HG03025 (cell line): ENCODE results near the gene NDUFS4.
"Not testable (repeated sequence)": the region's sequence is repeated elsewhere in the genome, so short reads cannot be mapped to it uniquely, and the experiment has no call there.

Experiments
- ATAC-seq: cut with Tn5 transposase; IDR thresholded peaks from one replicate; pipeline ENCODE4 v1.9.1; 2021; ENCODE audit warnings: mild to moderate bottlenecking, moderate library complexity; ENCODE audit not compliant: unreplicated experiment, low FRiP score

The NDUFS4 gene

GRCh38 chr5:53571403-53571802 is 11.0 kb downstream of the NDUFS4 start:
- no peak for ATAC-seq

DNA sequence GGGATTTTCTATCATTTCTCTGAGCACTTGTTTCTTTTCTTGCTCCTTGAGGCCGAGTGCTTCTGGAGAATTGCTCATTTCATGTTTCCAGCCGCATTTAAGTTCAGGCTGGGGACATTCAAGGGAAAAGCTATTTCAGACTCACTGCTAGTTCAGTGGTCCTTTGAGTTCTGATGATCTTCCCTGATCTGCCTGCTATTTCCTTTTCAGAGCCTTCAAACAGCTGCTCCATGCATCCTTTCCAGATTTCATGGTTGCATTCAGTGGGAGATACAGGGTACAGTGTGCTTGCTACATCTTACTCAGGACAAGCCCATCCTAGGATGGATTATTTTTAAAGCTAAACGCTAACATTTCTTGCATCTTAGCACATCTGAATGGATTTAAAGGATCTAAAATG is 14.7 kb downstream of the NDUFS4 start:
- ATAC-seq = no peak

DNA sequence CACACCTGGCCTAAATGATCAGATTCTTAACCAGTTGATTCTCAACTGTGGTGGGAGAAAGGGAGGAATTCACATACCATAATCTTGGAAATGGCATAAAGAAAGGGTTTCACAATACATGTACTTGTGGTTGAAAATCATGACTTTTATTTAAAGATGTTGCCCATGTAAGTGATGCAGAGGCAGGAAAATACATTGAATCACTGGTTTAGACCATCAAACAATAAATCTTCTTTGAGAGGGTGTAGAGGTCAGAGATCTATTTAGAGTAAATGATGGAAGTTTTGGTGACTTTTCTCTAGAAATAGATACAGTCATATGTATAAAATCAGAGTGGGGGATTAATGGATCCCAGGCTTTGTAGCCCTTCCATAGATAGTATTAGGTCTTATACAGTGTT is 15.4 kb downstream of the NDUFS4 start:
- ATAC-seq = no peak

- no peak for ATAC-seq
Observed at GRCh38 chr5:53576674-53577073, 16.2 kb downstream of the NDUFS4 start.

DNA sequence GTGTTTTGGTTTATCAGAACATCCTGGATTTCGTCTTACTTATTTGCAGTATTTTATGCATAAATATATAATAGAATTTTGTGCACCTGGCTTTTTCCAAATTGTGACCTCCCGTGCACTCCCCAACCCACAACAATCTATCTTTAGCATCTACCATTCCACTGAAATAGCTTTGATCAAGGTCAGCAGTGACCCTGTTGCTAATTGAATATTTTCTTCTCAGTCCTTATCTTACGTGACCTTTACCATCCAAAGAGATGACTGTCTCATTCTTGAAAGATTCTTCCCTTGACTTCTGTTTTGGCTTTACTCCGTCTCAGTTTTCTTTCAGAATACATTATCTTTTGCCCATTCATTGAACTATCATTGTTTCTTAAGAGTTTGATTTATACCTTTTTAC is 18.4 kb downstream of the NDUFS4 start:
- no peak for ATAC-seq

DNA sequence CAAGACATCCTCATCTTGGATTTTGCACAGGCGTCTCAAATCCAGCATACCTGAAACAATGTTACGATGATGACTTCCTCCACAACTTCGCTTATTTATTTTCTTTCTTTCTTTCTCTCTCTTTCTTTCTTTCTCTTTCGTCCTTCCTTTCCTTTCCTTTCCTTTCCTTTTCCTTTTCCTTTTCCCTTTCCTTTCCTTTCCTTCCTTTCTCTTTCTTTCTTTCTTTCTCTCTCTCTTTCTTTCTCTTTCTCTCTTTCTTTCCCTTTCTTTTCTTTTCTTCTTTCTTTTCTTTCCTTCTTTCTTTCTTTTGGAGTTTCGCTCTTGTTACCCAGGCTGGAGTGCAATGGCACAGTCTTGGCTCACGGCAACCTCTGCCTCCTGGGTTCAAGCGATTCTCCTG is 20.1 kb downstream of the NDUFS4 start:
- ATAC-seq = no peak

- no peak for ATAC-seq
Observed at GRCh38 chr5:53582225-53582624, 21.8 kb downstream of the NDUFS4 start.

DNA sequence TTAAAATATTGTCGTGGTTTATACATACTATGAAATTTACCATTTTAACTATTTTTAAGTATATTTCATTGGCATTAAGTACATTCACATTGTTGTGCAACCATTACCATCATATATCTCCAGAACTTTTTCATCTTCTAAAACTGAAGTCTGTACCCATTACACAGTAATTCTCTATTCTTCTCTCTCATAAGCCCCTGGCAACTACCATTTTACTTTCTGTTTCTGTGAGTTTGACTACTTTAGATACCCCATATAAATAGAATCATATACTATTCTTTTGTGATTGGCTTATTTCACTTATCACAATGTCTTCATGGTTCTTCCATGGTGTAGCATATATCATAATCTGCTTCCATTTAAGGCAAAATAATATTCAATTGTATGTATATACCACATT is 30.3 kb downstream of the NDUFS4 start:
- ATAC-seq = no peak

DNA sequence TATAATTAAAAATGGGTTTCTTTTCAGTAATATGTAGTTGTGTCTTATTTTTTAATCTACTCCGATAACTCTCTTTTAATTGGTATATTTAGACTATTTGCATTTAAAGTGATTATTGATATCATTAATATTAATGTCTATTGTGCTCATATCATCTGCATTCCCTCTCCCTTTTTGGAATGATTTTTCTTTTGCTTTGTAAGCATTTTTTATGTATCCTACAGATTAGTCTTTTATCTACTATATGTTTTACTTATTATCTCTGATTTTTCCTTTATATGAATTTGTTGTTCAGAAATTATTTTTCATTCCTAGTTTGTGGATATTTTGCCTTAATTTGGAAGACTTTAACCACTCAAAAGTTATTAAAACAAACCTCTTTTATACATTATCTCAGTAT is 34.0 kb downstream of the NDUFS4 start:
- no peak for ATAC-seq

DNA sequence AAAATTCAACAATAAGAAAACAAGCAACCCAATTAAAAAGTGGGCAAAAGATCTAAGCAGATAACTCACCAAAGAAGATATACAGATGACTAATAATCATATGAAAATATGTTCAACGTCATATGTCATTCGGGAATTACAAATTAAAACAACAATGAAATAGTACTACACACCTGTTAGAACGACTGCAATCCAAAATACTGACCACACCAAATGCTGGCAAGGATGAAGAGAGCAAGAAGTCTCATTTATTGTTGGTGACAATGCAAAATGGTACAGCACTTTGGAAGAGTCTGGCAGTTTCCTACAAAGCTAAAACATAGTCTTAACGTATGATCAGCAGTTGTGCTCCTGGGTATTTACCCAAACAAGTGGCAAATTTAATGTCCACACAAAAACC is 37.5 kb downstream of the NDUFS4 start:
- ATAC-seq = no peak

- no peak for ATAC-seq
Observed at GRCh38 chr5:53601570-53601969, 41.1 kb downstream of the NDUFS4 start.

DNA sequence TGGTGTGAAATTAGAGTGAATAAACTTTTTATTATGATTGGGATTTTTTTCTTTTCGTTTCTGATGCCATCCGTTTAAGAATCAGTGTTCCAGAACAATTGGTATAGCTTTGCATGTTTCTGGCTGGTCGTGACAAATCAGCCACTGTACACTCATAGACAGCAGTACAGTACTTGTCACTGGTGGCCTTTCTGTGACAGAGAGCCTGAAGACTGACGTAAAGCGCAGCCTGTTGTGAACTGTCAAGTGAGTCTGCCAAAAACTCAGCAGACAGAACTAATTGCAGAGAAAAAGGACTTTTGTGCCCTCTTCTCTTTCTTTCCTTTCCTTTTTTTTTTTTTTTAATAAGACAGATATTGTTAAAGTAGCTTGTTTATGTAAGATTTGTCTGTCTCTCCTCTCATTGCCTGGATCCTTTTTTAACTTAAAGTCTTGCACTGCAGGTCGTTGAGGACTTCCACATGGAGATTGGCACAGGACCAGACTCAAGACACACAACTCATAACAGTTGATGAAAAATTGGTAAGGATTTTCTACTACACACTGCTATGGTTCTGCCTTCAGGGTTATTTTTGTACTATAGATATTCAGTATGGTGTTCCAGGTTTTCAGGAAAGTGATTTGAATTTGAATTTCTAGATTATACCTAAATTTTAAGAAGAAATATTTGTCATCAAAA is 42.7 kb downstream of the NDUFS4 start:
- no peak for ATAC-seq

DNA sequence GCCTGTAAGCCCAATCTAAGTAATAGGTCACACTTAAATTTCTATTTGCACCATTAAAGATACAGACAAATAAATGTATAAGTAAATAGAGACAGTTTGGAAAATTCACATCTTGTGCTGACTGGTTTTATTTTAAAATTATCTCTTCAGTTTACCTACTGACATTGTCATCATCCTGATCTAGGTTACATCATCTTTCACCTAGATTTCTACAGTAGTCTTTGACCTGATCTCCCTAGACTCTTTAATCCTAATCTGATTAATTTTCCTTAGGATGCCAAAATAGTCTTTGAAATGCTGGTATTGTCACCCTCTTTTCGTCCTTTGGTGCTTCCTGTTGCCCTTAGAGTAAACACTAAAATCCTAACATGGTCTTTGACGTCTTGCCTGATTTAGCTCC is 43.9 kb downstream of the NDUFS4 start:
- no peak for ATAC-seq

DNA sequence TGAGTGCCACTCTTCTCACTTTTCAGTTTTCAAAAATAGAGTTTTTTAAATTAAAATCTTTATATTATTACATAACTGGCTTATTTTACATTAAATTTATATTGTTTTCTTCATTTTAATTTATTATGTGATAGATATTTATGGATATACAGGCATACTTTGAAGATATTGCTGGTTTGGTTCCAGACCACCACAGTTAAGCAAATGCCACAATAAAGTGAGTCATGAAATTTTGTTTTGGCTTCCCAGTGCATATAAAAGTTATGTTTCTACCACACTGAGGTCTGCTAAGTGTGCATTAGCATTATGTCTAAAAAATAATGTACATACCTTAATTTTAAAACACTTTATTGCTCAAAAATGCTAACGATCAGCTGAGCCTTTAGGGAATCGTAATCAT is 47.4 kb downstream of the NDUFS4 start:
- ATAC-seq = no peak

- ATAC-seq = not testable (repeated sequence)
Observed at GRCh38 chr5:53608897-53609296, 48.5 kb downstream of the NDUFS4 start.

DNA sequence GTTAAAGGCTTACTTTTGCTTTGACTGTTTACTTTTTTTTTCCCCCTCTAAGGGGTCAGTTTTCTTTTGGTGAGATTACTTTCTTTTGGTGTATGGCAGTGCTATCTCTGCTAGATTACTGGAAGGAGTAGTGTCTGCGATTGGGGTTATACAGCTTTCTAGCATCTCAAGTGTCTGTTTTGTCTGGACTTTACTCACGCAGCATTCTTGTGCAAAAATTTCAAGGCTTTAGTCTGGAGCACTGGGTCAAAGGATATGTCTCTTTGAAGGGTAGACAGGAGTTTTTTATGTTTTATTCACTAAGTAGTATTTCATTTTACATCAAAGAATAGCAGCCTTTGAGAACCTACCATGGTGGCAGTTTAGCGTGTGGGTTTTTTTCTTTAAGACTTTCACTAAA is 52.6 kb downstream of the NDUFS4 start:
- no peak for ATAC-seq

- ATAC-seq = no peak
Observed at GRCh38 chr5:53613536-53613935, 53.1 kb downstream of the NDUFS4 start.

DNA sequence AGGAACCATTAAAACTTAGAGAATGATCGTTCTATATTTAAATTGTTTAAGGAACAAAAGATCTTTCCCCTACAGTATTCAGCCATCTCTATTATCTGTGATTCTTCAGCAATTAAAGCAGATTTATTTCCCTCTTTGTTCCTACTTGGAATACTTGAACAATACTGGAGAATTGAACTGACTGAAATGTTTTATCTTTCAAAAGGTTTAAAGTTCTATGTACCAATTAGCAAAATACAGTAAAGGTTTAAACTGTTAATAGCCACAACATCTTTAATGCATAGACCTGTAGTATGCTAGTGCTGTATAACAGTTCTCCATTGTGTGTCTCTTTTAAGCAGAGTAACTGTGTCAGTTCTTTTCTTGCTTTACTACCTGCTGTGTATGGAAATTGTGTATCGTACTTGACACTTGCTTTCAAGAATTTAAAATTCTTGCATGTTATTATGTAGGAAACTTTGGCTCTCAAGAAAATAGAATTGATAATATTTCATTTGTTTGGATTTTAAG is 54.0 kb downstream of the NDUFS4 start:
- ATAC-seq = no peak

DNA sequence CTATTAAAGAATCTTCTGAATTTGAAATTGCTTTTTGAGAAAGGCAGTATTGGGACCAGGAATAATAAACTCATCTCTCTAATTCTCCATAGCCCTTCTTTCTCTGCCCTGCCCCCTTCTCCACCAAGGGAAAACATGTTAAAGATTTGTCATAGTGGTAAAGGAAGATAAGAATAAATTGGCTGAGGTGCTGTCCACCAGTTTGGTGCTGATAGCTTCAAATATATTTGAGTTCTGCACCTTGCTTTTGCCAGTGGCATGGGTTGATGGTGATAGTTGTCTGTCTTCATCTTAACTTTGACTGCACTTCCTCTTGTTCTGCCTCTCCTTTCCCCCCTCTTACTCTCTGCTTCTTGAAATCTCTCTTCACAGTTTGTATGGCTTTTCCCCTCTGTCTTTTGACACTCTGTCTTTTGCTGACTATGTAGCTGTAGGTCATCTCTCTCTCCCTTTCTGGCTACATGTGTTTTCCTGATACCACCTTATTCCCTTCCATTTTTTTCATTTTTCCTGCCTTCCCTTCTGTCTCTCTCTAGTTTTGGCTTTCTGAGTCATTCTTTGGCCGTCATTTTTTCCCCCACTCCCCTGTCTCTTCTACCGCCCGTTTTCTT is 56.6 kb downstream of the NDUFS4 start:
- ATAC-seq = no peak

GRCh38 chr5:53631251-53631650 is 70.8 kb downstream of the NDUFS4 start:
- no peak for ATAC-seq

DNA sequence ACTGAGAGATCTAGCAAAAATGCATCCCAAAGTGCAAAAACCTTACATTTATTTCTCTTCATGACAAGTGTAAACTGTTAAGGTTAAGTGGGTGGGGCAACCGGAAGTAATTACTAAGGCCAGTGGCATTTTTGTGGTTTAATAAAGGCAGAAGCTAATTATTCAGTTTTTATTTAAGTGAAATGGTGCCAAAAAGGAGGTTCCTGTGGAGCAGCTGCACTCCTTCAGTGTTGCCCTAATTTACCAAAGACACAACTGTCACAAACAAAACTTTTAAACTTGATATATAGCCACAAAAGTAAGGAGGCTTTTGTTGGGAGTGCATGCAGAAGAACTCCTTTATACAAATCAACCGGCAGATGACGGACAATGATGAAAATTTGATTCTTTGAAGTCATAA is 81.6 kb downstream of the NDUFS4 start:
- ATAC-seq = no peak

GRCh38 chr5:53643445-53643844 is 83.0 kb downstream of the NDUFS4 start:
- ATAC-seq = no peak
